GM18498 (cell line): ENCODE results near the gene ROS1.

Experiments used
- ATAC-seq: cut with Tn5 transposase; IDR thresholded peaks from one replicate; pipeline ENCODE4 v1.9.1; 2021; ENCODE audit warnings: mild to moderate bottlenecking, moderate library complexity; ENCODE audit not compliant: unreplicated experiment

ROS1 gene

DNA sequence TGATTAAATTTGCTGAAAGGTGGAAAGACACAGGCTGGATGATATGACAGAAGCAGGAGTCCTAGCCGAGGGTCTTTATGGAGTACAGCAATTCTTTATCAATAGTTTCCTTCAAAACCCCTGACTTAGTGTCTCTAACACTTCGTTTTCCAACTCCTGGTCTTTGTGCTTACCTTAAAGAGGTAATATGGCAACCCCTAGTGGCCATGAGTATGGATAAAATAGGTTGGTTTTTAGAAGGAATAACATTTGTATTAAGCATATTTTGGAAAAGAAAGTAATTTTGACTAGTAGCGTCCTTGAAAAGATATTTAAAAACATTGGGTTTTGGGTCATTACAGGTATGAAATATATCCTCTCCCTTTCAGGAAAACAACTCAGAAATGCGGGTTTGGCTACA lies 108.5 kb downstream of the ROS1 start:
- no peak for ATAC-seq

DNA sequence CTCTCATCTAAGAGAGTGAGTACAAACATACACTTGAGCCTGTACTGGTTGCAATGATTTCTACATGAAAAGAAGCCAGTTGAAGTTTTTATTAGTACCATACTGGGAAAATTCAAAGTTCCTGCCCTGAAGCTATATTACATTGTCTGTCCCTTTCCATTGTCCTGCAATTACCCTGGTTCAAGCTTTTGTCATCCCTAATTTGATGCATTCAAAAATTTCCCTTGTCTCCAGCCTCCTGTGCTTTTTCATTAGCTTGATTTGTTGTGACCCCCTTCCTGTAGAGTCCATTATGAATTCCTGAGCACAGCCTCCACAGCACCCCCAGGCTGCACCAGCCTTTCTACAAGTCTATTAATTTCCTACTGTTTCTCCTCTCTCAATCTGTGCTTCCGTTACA lies 114.0 kb downstream of the ROS1 start:
- ATAC-seq: no peak

DNA sequence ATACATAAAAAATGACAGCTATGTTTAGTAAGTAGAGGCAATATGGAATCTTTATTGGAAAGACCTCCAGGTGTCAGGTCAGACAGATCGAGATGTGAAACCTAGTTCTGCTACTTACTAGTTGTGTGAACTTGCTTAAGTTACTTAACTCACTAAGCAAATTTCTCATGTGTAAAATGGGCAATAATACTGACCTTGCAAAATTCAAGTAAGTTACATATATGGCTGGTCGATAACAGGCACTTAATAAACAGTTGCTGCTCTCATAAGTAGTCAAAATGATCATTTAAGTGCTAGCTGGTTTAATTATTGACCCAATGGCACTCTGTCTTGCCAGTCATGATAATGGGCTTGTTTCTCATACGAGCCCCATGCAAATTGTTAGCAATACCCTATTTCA lies 114.4 kb downstream of the ROS1 start:
- no peak for ATAC-seq

DNA sequence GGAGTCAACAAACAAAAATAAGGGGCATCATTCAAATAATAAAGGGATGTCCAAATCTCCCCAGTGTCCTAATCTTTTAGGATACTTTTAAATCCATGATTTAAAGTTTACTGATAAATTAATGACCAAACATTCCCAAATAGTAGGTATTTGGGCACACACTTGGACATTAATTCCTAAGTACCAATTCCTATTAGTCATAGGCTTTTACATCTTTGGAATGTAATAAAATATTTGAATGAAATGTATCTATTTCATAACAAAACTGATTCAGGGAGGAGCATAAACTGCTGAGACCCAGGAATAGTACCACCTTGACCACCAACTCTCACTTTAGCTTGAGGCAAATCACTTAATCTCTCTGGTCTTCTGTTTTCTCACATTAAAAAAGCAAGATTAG lies 116.1 kb downstream of the ROS1 start:
- ATAC-seq: no peak

DNA sequence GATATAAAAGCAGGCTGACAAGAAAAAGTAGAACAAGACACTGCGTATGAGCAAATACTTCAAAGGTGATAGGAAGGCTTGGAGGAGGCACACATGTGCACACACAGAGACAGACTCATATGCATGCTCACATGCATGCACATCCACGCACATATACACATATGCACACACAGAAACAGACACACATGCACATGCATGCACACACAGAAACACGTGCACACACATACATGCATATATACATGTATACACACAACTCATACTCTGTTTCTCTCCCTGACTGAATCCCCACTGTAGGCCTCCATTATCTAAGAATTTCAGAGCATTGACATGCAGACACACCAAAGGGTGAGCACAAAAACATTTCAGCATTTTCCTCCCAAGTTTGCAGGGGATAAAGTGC lies 116.7 kb downstream of the ROS1 start:
- no peak for ATAC-seq

DNA sequence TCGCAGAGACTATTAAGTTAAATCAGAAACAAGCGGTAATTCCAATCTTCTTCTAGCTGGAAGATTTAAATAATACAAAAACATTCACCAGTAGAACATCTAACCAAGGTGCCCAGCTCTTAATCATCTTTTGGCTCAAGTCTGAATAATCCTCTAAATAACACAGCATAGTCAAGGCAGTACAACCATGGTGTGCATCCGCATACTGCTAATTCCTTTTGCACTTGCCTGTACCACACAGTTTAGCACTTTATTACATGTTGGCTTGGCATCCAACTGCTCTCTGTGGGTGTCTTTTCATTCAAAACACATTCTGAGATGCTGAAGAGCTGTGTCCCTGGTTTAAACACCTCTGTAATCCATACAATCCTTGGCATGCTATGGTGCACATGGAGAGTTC lies 118.1 kb downstream of the ROS1 start:
- ATAC-seq: no peak

GRCh38 chr6:117306227-117306790 lies 119.4 kb downstream of the ROS1 start:
- no peak for ATAC-seq

DNA sequence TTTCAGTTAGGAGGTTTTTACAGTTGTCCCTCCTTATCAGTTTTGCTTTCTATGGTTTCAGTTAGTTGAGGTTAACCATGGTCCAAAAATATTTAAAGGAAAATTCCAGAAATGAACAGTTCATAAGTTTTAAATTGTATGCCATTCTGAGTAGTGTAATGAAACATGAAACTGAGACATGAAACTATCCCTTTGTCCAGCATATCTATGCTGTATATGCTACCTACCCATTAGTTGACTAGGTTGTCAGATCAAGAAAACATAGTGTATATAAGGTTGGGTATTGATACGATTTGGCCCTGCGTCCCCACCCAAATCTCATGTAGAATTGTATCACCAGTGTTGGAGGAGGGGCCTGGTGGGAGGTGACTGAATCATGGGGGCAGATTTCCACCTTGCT lies 121.3 kb downstream of the ROS1 start:
- ATAC-seq: no peak

- no peak for ATAC-seq
Observed at GRCh38 chr6:117303323-117303722, 122.4 kb downstream of the ROS1 start.

GRCh38 chr6:117298941-117299340 lies 126.8 kb downstream of the ROS1 start:
- no peak for ATAC-seq

DNA sequence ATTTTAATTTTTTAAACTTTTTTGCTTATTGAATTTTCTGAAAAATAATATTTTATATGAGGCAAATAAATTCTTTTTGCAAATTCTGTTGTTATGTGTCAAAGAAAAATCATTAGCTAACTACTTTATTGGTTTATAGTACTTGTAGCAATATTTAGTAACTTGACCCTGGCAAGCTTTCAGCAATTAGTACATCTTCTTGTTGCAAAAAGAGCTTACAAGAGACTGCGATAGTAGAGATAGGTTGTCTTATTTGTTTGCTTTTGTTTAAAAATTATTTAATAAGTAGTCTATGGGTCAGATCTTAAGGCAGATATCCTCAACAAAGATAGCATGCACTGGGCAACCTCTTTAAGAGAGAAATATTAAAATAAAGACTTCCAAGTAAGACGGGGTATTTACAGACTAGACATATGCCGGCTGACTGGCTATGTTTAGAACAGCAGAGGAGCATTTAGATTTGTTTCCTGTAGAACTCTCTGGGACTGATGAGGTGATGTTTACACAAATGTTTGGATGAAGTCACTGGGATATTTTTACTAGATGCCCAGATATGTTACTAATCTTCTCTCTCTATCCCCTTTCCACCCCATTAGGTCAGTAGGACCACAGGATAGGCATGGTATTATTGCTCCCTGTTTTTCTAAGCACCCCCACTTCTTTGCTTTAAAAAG lies 135.4 kb downstream of the ROS1 start:
- ATAC-seq: no peak

DNA sequence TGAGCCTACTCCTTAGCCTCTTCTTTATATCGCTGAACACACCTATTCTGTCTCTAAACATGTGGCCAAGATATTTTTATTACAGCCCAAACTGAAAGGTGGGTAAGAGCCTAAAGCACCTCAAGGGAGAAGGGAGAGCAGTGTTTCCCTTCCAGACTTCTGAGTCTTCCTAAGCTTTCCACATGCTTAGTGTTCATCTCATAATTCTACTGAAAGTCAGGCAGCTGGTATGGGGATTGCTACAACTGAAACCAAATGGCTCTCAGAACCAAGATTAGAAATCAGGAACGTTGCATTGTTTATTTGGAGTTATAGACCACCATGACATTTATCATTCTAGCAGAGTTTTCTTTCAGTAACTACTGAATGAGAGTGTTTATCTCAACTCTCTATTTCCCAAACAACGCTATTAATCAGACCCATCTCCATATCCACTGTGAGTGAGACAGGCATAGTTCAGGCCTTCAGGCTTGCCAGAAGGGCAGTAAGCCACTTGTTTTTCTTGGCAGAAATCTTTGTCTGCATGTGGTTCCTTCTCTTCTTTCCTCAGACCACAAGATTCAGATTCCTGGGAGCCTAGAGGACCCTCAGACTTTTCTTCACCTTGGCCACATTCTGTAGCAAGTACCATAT lies 137.5 kb downstream of the ROS1 start:
- no peak for ATAC-seq

DNA sequence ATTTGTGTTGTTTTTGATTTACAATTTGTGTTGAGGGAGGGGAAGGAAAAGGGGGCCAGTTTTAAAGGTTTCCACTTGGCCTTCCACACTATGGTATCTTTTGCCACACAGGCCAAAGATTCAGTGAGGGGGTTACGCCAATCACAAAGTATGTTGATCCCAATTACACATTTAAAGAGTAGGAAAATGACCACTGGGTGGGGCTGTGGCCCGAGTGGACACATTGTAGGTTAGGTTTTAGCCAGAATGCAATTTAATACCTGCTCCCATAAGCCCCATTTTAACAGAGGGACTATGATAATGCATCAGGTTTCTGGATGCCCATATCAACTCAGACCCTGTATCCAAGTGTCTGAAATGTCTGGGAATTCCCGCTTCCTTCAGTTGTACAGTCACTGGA lies 144.8 kb downstream of the ROS1 start:
- ATAC-seq: no peak

GRCh38 chr6:117276778-117277316 lies 148.9 kb downstream of the ROS1 start:
- ATAC-seq: no peak

DNA sequence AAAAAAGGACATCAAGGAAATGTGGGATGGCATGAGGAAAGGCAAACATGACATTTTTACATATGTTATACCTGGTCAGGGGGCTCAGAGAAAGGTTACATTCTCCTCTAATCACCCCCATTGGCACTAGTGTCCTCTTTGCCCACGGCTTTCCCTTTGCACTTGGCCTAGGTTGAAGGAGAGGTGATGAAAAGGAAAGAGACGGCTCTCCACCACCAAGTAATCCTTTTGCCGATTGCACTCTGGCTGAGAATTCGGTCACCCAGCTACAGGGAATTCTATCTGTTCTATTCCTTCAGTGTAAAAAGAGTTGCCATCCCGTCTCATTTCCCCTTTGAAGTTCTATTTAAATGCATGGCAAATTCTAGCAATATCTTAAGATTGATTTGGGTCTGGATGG lies 150.0 kb downstream of the ROS1 start:
- no peak for ATAC-seq

DNA sequence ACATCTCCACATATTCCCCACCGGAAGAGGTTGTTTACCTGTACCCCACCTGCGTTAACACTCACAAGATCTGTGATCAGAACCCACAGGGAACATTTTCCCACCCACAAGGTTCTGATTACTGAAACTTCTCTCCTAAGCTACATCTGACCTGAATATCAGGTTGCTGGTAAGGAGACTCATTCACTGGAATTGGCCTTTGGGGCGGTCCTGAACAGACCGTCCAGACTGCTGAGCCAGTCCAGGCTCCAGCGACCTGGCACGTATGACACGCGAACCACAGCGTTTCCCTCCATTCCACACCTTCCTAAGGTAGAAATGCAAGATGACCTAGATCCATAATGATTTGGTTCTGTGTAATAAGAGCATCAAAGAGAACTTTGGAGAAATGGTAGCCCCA lies 150.5 kb downstream of the ROS1 start:
- ATAC-seq: no peak

DNA sequence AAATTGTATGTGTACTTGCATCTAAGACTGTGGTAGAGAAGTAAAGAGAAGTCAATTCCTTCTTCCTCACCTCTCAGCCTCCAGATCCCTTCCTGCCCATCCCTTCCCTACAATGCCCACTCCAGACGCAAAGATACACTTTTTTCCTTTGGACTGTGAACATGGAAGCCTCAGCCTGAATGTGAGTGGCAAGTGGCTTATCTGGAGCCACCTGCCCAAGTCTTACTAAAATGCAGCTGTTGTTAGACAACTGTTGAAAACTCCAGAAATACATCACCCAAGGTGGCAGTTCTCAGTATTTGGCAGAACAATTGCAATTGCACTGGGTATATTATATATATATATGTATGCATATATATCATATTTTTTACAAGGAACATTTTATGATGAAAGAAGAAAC lies 152.9 kb downstream of the ROS1 start:
- no peak for ATAC-seq

DNA sequence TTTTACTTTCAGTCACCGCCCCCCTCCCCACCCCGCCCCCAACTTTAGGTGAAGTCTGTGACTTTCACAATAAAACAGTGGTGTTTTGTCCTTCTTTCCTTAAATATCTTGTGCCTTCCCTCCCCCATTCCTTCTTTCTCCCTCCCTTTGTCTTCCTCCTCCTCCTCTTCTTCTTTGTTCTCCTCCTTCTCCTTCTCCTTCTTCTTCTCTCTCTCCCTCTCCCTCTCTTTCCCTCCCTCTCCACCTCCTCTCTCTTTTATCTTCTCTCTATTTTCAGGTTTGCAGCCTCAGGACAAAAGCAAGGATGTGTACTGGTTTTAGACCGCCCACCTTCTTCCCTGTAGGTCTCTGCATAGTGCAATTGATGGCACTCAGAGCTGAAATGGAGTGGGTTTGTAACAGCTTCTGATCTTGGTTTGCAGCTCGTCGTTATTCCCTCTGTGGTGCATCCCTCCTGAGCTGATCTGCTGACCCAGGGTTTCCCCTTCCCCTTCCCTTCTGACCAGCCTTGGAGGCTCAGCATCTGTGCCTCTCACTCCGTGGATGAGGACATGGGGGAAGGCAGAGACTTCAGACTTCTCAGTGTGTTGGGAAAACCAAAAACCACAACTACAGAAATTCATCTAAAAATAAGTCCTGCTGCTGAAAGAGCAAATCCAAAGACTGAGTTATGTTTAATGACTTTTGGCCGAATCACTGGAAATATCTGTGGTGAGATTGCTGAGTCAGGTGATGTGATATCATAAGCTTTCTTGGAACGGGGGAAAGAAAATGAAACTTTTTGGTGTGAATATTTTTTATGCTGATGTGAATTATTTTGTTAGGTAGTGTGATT lies 153.5 kb downstream of the ROS1 start:
- no peak for ATAC-seq

GRCh38 chr6:117270843-117271507 lies 154.8 kb downstream of the ROS1 start:
- no peak for ATAC-seq

GRCh38 chr6:117270055-117270842 lies 155.5 kb downstream of the ROS1 start:
- no peak for ATAC-seq
